WTC11 (cell line): ENCODE results near the gene ACAT2.
"Not testable (repeated sequence)": the region's sequence is repeated elsewhere in the genome, so short reads cannot be mapped to it uniquely, and the experiment has no call there.

Experiments
- CBFB ChIP-seq: sonication (generic); formaldehyde crosslinking; IDR thresholded peaks from 2 replicates; pipeline ENCODE4 v1.8.1; 2022; ENCODE audit warnings: mild to moderate bottlenecking, low read depth, missing genetic modification reagents
- ETV6 ChIP-seq: sonication (generic); formaldehyde crosslinking; IDR thresholded peaks from 2 replicates; pipeline ENCODE4 v1.8.1; 2022; ENCODE audit warnings: mild to moderate bottlenecking, missing genetic modification reagents
- TF ChIP-seq, protein P1 (sequence below): fragments of 200-600 bp; IDR thresholded peaks from 2 replicates; pipeline ENCODE4 v1.8.0; 2022; ENCODE audit warnings: antibody characterized with exemption

DNA sequence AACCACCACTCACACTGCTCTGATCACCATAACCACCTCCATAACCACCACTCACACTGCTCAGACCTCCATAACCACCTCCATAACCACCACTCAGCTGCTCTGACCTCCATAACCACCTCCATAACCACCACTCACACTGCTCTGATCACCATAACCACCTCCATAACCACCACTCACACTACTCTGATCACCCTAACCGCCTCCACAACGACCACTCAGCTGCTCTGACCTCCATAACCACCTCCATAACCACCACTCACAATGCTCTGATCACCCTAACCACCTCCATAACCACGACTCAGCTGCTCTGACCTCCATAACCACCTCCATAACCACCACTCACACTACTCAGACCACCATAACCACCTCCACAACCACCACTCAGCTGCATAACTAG lies 49.5 kb upstream of the ACAT2 start:
- TF ChIP-seq CBFB, ETV6 (CRISPR knock-in tag): not testable (repeated sequence)
- TF ChIP-seq, protein P1, sequence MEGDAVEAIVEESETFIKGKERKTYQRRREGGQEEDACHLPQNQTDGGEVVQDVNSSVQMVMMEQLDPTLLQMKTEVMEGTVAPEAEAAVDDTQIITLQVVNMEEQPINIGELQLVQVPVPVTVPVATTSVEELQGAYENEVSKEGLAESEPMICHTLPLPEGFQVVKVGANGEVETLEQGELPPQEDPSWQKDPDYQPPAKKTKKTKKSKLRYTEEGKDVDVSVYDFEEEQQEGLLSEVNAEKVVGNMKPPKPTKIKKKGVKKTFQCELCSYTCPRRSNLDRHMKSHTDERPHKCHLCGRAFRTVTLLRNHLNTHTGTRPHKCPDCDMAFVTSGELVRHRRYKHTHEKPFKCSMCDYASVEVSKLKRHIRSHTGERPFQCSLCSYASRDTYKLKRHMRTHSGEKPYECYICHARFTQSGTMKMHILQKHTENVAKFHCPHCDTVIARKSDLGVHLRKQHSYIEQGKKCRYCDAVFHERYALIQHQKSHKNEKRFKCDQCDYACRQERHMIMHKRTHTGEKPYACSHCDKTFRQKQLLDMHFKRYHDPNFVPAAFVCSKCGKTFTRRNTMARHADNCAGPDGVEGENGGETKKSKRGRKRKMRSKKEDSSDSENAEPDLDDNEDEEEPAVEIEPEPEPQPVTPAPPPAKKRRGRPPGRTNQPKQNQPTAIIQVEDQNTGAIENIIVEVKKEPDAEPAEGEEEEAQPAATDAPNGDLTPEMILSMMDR: not testable (repeated sequence)
